Activated naive CD8-positive, alpha-beta T cell treated with anti-CD3 and anti-CD28 coated beads for 36 hours (primary cell): Measurements from ENCODE around the gene DHX36. TPM values are rescaled to one million over a fixed set of nuclear protein-coding genes. Genes with fewer than 3 reads are reported as not detected.

ENCODE experiments used
- DNase-seq: peaks from one replicate; pipeline ENCODE4 v3.0.0; 2021
- H3K27ac Mint-ChIP-seq: one replicate; pipeline ENCODE4 v1.8.0; 2022; ENCODE audit warnings: mild to moderate bottlenecking, moderate library complexity, mixed read lengths
- H3K27me3 Mint-ChIP-seq: one replicate; pipeline ENCODE4 v1.8.0; 2022; ENCODE audit warnings: mild to moderate bottlenecking, mixed read lengths
- H3K36me3 Mint-ChIP-seq: one replicate; pipeline ENCODE4 v1.8.0; 2021; ENCODE audit warnings: mild to moderate bottlenecking, mixed read lengths
- H3K4me1 Mint-ChIP-seq: one replicate; pipeline ENCODE4 v1.8.0; 2021; ENCODE audit warnings: mixed read lengths
- H3K4me3 Mint-ChIP-seq: one replicate; pipeline ENCODE4 v1.8.0; 2022; ENCODE audit warnings: mild to moderate bottlenecking, moderate library complexity, mixed read lengths
- H3K9me3 Mint-ChIP-seq: one replicate; pipeline ENCODE4 v1.8.0; 2022; ENCODE audit warnings: mixed read lengths
- total RNA-seq, 2 experiments: library from RNA; stranded (reverse); gene quantifications; one replicate each; pipeline ENCODE4 v1.2.3, GENCODE V29; 2021

Gene DHX36
- 10 to 100 TPM; 79.1 to 82.2 TPM for total RNA-seq

GRCh38 chr3:154323891-154324738, at the start of gene DHX36:
DHX36 (minus strand) TSS chr3:154324487; CDS start chr3:154324416, 71 bp downstream.
- DNase-seq, result peak; percentile 86
- H3K9me3 Mint-ChIP-seq, result peaks cover 2% of the 10 kb centered on the region
- peaks cover 20% of the 10 kb centered on the region for H3K4me1 Mint-ChIP-seq
- peak within 1 kb of the TSS; percentile 89 for H3K4me3 Mint-ChIP-seq
- H3K36me3 Mint-ChIP-seq, result peaks cover 22% of the 10 kb centered on the region
- no peaks in the 10 kb centered on the region for H3K27me3 Mint-ChIP-seq
- peak within 1 kb of the TSS; percentile 97 for H3K27ac Mint-ChIP-seq

- DNase-seq, result no peak
These were observed 42.9 kb upstream of the DHX36 start for GRCh38 chr3:154367221-154367620.

GRCh38 chr3:154364849-154365248, 40.6 kb upstream of the DHX36 start:
- Mint-ChIP-seq H3K27ac (no peak overlapping the region), H3K4me3 (no peak overlapping the region), H3K4me1 (no peaks in the 10 kb centered on the region), H3K9me3 (no peaks in the 10 kb centered on the region), H3K27me3 (peaks cover 12% of the 10 kb centered on the region), H3K36me3 (no peaks in the 10 kb centered on the region)
- no peak for DNase-seq

More at GRCh38 chr3:154367221-154367620, 42.9 kb upstream of the DHX36 start:
- peaks cover 12% of the 10 kb centered on the region for H3K27me3 Mint-ChIP-seq
- no peaks in the 10 kb centered on the region for H3K4me1 Mint-ChIP-seq
- H3K27ac Mint-ChIP-seq, result no peak overlapping the region
- H3K36me3 Mint-ChIP-seq, result no peaks in the 10 kb centered on the region
- H3K9me3 Mint-ChIP-seq, result no peaks in the 10 kb centered on the region
- no peak overlapping the region for H3K4me3 Mint-ChIP-seq

- Mint-ChIP-seq H3K4me3 (no peak overlapping the region), H3K36me3 (no peaks in the 10 kb centered on the region), H3K27me3 (peaks cover 9% of the 10 kb centered on the region), H3K4me1 (no peaks in the 10 kb centered on the region), H3K27ac (no peak overlapping the region), H3K9me3 (peaks cover 3% of the 10 kb centered on the region)
- DNase-seq, result no peak
These were observed 36.8 kb upstream of the DHX36 start for GRCh38 chr3:154361099-154361498.

- peaks cover 3% of the 10 kb centered on the region for H3K9me3 Mint-ChIP-seq
- no peaks in the 10 kb centered on the region for H3K4me1 Mint-ChIP-seq
- peaks cover 6% of the 10 kb centered on the region for H3K27me3 Mint-ChIP-seq
- no peak overlapping the region for H3K4me3 Mint-ChIP-seq
- DNase-seq, result no peak
- H3K27ac Mint-ChIP-seq, result no peak overlapping the region
- no peaks in the 10 kb centered on the region for H3K36me3 Mint-ChIP-seq
These were observed 31.7 kb upstream of the DHX36 start for GRCh38 chr3:154356009-154356408.

GRCh38 chr3:154349223-154349622, 24.9 kb upstream of the DHX36 start:
- H3K27me3 Mint-ChIP-seq, result peaks cover 40% of the 10 kb centered on the region
- no peaks in the 10 kb centered on the region for H3K9me3 Mint-ChIP-seq
- H3K36me3 Mint-ChIP-seq, result no peaks in the 10 kb centered on the region
- DNase-seq, result no peak
- H3K27ac Mint-ChIP-seq, result no peak overlapping the region
- no peaks in the 10 kb centered on the region for H3K4me1 Mint-ChIP-seq
- no peak overlapping the region for H3K4me3 Mint-ChIP-seq

- no peak overlapping the region for H3K27ac Mint-ChIP-seq
- H3K4me1 Mint-ChIP-seq, result no peaks in the 10 kb centered on the region
- no peaks in the 10 kb centered on the region for H3K36me3 Mint-ChIP-seq
- H3K9me3 Mint-ChIP-seq, result no peaks in the 10 kb centered on the region
- H3K4me3 Mint-ChIP-seq, result no peak overlapping the region
- no peak for DNase-seq
- H3K27me3 Mint-ChIP-seq, result peaks cover 40% of the 10 kb centered on the region
These were observed 21.3 kb upstream of the DHX36 start for GRCh38 chr3:154345422-154346122.

- no peaks in the 10 kb centered on the region for H3K36me3 Mint-ChIP-seq
- H3K4me1 Mint-ChIP-seq, result no peaks in the 10 kb centered on the region
- H3K9me3 Mint-ChIP-seq, result no peaks in the 10 kb centered on the region
- H3K4me3 Mint-ChIP-seq, result no peak overlapping the region
- no peak for DNase-seq
- H3K27me3 Mint-ChIP-seq, result peaks cover 15% of the 10 kb centered on the region
- H3K27ac Mint-ChIP-seq, result no peak overlapping the region
These were observed 14.3 kb upstream of the DHX36 start for GRCh38 chr3:154338570-154338969.

GRCh38 chr3:154338008-154338407, 13.7 kb upstream of the DHX36 start:
- Mint-ChIP-seq H3K27ac (no peak overlapping the region), H3K4me1 (no peaks in the 10 kb centered on the region), H3K27me3 (peaks cover 11% of the 10 kb centered on the region), H3K36me3 (no peaks in the 10 kb centered on the region), H3K4me3 (no peak overlapping the region), H3K9me3 (no peaks in the 10 kb centered on the region)
- no peak for DNase-seq

- Mint-ChIP-seq H3K27me3 (peaks cover 5% of the 10 kb centered on the region), H3K9me3 (no peaks in the 10 kb centered on the region), H3K4me3 (no peak overlapping the region), H3K27ac (no peak overlapping the region), H3K4me1 (no peaks in the 10 kb centered on the region), H3K36me3 (no peaks in the 10 kb centered on the region)
- no peak for DNase-seq
These were observed 10.7 kb upstream of the DHX36 start for GRCh38 chr3:154334973-154335420.

GRCh38 chr3:154327871-154328270, 3.6 kb upstream of the DHX36 start:
- Mint-ChIP-seq H3K36me3 (peaks cover 5% of the 10 kb centered on the region), H3K9me3 (no peaks in the 10 kb centered on the region), H3K4me3 (no peak overlapping the region), H3K4me1 (peaks cover 4% of the 10 kb centered on the region), H3K27ac (no peak overlapping the region), H3K27me3 (no peaks in the 10 kb centered on the region)
- DNase-seq, result no peak

- DNase-seq, result no peak
- peak overlapping the region; percentile 97 for H3K27ac Mint-ChIP-seq
- peaks cover 20% of the 10 kb centered on the region for H3K4me1 Mint-ChIP-seq
- peaks cover 2% of the 10 kb centered on the region for H3K9me3 Mint-ChIP-seq
- peak overlapping the region; percentile 89 for H3K4me3 Mint-ChIP-seq
- H3K27me3 Mint-ChIP-seq, result no peaks in the 10 kb centered on the region
- peaks cover 22% of the 10 kb centered on the region for H3K36me3 Mint-ChIP-seq
These were observed 632 bp upstream of the DHX36 start for GRCh38 chr3:154324919-154325318.

- no peak for DNase-seq
- Mint-ChIP-seq H3K27me3 (no peaks in the 10 kb centered on the region), H3K4me1 (peaks cover 38% of the 10 kb centered on the region), H3K36me3 (peaks cover 49% of the 10 kb centered on the region), H3K9me3 (peaks cover 2% of the 10 kb centered on the region), H3K4me3 (peak overlapping the region; percentile 23), H3K27ac (peak overlapping the region; percentile 79)
These were observed 7.1 kb downstream of the DHX36 start for GRCh38 chr3:154316974-154317767.

- DNase-seq, result no peak
- Mint-ChIP-seq H3K4me3 (no peak overlapping the region), H3K27ac (no peak overlapping the region), H3K4me1 (peaks cover 29% of the 10 kb centered on the region), H3K27me3 (no peaks in the 10 kb centered on the region), H3K36me3 (peaks cover 42% of the 10 kb centered on the region), H3K9me3 (no peaks in the 10 kb centered on the region)
These were observed 10.1 kb downstream of the DHX36 start for GRCh38 chr3:154314152-154314551.

GRCh38 chr3:154310840-154311239, 13.4 kb downstream of the DHX36 start:
- no peak overlapping the region for H3K27ac Mint-ChIP-seq
- H3K4me3 Mint-ChIP-seq, result no peak overlapping the region
- H3K27me3 Mint-ChIP-seq, result no peaks in the 10 kb centered on the region
- DNase-seq, result no peak
- H3K9me3 Mint-ChIP-seq, result no peaks in the 10 kb centered on the region
- peaks cover 24% of the 10 kb centered on the region for H3K4me1 Mint-ChIP-seq
- peaks cover 44% of the 10 kb centered on the region for H3K36me3 Mint-ChIP-seq
